SU-DHL-6 (cell line): Measurements from ENCODE around the gene CRIM1.

ENCODE experiments used
- H2AFZ ChIP-seq: fragments of 200-600 bp; sonication (generic); 2 replicates; pipeline ENCODE4 v1.6.1; 2014; ENCODE audit warnings: low read depth, mild to moderate bottlenecking, moderate library complexity, mixed read lengths, antibody characterized with exemption, low read length; ENCODE audit not compliant: severe bottlenecking
- H3F3A ChIP-seq: fragments of 200-600 bp; shearing (Covaris generic); 2 replicates; pipeline ENCODE4 v1.6.0; 2016; ENCODE audit warnings: antibody characterized with exemption, mild to moderate bottlenecking; ENCODE audit not compliant: insufficient read depth
- H3K27ac ChIP-seq: fragments of 200-600 bp; sonication (generic); 2 replicates; pipeline ENCODE4 v1.5.1; 2016; ENCODE audit warnings: low read depth, mild to moderate bottlenecking, low read length, moderate library complexity, mixed read lengths
- H3K27me3 ChIP-seq: fragments of 200-600 bp; sonication (generic), shearing (Covaris generic); 2 replicates; pipeline ENCODE4 v1.6.0; 2014; ENCODE audit warnings: mild to moderate bottlenecking, low read length
- H3K36me3 ChIP-seq: fragments of 200-600 bp; sonication (generic); 2 replicates; pipeline ENCODE4 v1.6.1; 2014; ENCODE audit warnings: mild to moderate bottlenecking, low read length, mixed read lengths
- H3K4me2 ChIP-seq: fragments of 300-600, 200-600 bp; shearing (Covaris generic), sonication (generic); 2 replicates; pipeline ENCODE4 v1.6.0; 2014; ENCODE audit warnings: low read length, low read depth, mild to moderate bottlenecking; ENCODE audit not compliant: poor library complexity, severe bottlenecking
- H3K4me3 ChIP-seq: fragments of 200-600 bp; sonication (generic); 2 replicates; pipeline ENCODE4 v1.5.1; 2014; ENCODE audit warnings: antibody characterized with exemption, low read length, mild to moderate bottlenecking, mixed read lengths; ENCODE audit not compliant: insufficient read depth, poor library complexity, severe bottlenecking
- H3K79me2 ChIP-seq: fragments of 200-600 bp; sonication (generic); 2 replicates; pipeline ENCODE4 v1.6.1; 2014; ENCODE audit warnings: mild to moderate bottlenecking, low read length, moderate library complexity; ENCODE audit not compliant: insufficient read depth
- H3K9ac ChIP-seq: fragments of 200-600 bp; sonication (generic); 2 replicates; pipeline ENCODE4 v1.7.0; 2014; ENCODE audit warnings: mild to moderate bottlenecking, low read length
- H3K9me2 ChIP-seq: fragments of 200-600 bp; sonication (generic); replicated peaks from 2 replicates; pipeline ENCODE4 v1.6.1; 2014; ENCODE audit warnings: low read length; ENCODE audit not compliant: insufficient read depth
- H3K9me3 ChIP-seq: fragments of 200-600 bp; sonication (generic); 2 replicates; pipeline ENCODE4 v1.6.1; 2014; ENCODE audit warnings: low read length, mixed read lengths; ENCODE audit not compliant: insufficient read depth
- H4K20me1 ChIP-seq: fragments of 200-600 bp; sonication (generic); 2 replicates; pipeline ENCODE4 v1.6.1; 2014; ENCODE audit warnings: low read depth, mild to moderate bottlenecking, antibody characterized with exemption, low read length, moderate library complexity, mixed read lengths
- EZH2phosphoT487 ChIP-seq: fragments of 200-600 bp; sonication (generic), shearing (Covaris generic); conservative IDR thresholded peaks from 2 replicates; pipeline ENCODE4 v1.6.1; 2018; ENCODE audit warnings: mild to moderate bottlenecking, antibody characterized with exemption, low read length, moderate library complexity, mixed read lengths
- TF ChIP-seq, protein P1 (sequence below): fragments of 200-600 bp; sonication (generic); IDR thresholded peaks from one replicate; pipeline ENCODE4 v1.5.1; 2017; ENCODE audit warnings: antibody characterized with exemption, mild to moderate bottlenecking, low read length, moderate library complexity; ENCODE audit not compliant: insufficient read depth, poor library complexity, severe bottlenecking

Gene CRIM1

DNA sequence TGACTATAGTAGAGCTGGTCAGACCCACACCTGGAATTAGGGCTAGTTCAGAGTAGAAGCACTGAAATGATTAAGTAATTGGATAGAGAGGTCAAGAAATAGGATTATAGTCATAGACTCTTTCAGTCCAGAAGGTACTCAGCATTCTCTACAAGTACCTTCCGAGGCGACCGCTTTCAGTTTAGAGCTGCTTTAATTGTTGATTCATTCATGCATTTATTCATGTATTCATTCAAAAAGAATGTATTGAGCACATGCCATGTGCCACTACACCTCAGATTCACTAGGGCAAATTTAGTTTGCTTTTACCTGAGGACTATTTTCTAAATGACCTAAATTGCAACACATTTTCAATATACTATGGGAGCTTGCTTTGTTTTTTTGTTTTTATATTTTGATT lies 48.7 kb downstream of the CRIM1 start:
- H3K9me2 ChIP-seq: no peaks in the 10 kb centered on the region
- no peaks in the 10 kb centered on the region for H3K9me3 ChIP-seq
- peak overlapping the region; percentile 34; the same call in 1 of the 2 replicates for H3K27ac ChIP-seq
- TF ChIP-seq, protein P1, sequence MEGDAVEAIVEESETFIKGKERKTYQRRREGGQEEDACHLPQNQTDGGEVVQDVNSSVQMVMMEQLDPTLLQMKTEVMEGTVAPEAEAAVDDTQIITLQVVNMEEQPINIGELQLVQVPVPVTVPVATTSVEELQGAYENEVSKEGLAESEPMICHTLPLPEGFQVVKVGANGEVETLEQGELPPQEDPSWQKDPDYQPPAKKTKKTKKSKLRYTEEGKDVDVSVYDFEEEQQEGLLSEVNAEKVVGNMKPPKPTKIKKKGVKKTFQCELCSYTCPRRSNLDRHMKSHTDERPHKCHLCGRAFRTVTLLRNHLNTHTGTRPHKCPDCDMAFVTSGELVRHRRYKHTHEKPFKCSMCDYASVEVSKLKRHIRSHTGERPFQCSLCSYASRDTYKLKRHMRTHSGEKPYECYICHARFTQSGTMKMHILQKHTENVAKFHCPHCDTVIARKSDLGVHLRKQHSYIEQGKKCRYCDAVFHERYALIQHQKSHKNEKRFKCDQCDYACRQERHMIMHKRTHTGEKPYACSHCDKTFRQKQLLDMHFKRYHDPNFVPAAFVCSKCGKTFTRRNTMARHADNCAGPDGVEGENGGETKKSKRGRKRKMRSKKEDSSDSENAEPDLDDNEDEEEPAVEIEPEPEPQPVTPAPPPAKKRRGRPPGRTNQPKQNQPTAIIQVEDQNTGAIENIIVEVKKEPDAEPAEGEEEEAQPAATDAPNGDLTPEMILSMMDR: no peak
- no peak for TF ChIP-seq EZH2phosphoT487
- peak overlapping the region; percentile 60 for H3K4me2 ChIP-seq
- H3K36me3 ChIP-seq: no peaks in the 10 kb centered on the region
- H2AFZ ChIP-seq: no peak overlapping the region
- H4K20me1 ChIP-seq: no peaks in the 10 kb centered on the region
- H3F3A ChIP-seq: no peaks in the 10 kb centered on the region
- no peak overlapping the region for H3K9ac ChIP-seq
- no peaks in the 10 kb centered on the region for H3K27me3 ChIP-seq
- no peak overlapping the region for H3K4me3 ChIP-seq
- H3K79me2 ChIP-seq: no peaks in the 10 kb centered on the region

DNA sequence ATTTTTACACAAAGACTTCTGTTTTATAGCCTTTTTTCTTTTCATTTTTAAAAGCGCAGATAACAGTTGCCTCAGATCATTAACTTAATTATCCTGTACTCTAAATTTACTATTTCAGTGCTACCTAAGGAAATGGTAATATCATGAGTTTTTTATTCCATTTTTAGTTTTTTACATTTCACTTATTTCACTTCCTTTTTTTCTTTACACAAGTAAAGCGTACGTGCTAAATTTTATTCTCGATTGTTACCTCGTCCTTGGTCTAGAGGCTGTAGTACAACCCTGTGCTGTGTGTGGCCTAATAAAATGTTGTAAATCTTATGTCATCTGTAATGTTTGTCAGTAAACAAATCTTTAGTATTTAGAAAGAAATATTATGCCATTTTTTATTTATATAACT lies 49.2 kb downstream of the CRIM1 start:
- no peaks in the 10 kb centered on the region for H3K9me2 ChIP-seq
- peak overlapping the region; percentile 60 for H3K4me2 ChIP-seq
- H3K9ac ChIP-seq: no peak overlapping the region
- H2AFZ ChIP-seq: no peak overlapping the region
- no peaks in the 10 kb centered on the region for H4K20me1 ChIP-seq
- peak overlapping the region; percentile 34; the same call in 1 of the 2 replicates for H3K27ac ChIP-seq
- no peaks in the 10 kb centered on the region for H3F3A ChIP-seq
- no peaks in the 10 kb centered on the region for H3K36me3 ChIP-seq
- no peaks in the 10 kb centered on the region for H3K9me3 ChIP-seq
- H3K4me3 ChIP-seq: no peak overlapping the region
- no peak for TF ChIP-seq EZH2phosphoT487
- TF ChIP-seq, protein P1: no peak
- H3K27me3 ChIP-seq: no peaks in the 10 kb centered on the region
- H3K79me2 ChIP-seq: no peaks in the 10 kb centered on the region

DNA sequence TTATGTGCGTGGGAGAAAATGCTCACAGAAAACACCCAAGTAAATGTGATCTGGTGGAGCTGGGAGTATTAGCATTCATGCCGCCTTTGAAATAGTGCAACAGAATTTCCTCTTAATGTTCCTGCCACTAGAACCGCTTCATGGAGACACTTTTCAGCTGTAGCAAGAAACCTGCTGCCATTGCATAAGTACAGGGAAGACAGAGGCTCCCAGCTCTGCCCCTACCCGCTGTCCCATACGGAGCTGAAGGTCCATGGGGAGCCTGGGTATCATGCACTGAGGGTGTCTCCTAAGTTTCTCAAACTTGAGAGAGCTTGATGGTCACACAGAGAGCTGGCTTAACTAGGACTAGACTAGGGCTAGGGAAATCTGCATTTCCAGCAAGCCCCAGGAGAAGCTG lies 49.6 kb downstream of the CRIM1 start:
- peak overlapping the region; percentile 34; the same call in 1 of the 2 replicates for H3K27ac ChIP-seq
- H3F3A ChIP-seq: no peaks in the 10 kb centered on the region
- H3K9me3 ChIP-seq: no peaks in the 10 kb centered on the region
- H3K9me2 ChIP-seq: no peaks in the 10 kb centered on the region
- peak overlapping the region; percentile 37 for H2AFZ ChIP-seq
- no peaks in the 10 kb centered on the region for H4K20me1 ChIP-seq
- no peak overlapping the region for H3K9ac ChIP-seq
- no peak overlapping the region for H3K4me3 ChIP-seq
- no peaks in the 10 kb centered on the region for H3K79me2 ChIP-seq
- TF ChIP-seq EZH2phosphoT487: no peak
- TF ChIP-seq, protein P1: no peak
- H3K27me3 ChIP-seq: no peaks in the 10 kb centered on the region
- H3K36me3 ChIP-seq: no peaks in the 10 kb centered on the region
- H3K4me2 ChIP-seq: peak overlapping the region; percentile 60
